ENCODE results near the gene CBARP.
A peak's percentile ranks its signal among the peaks of the same experiment; 100 is the strongest.

CBARP gene

GRCh38 chr19:1259876-1260748 is 22.3 kb upstream of the CBARP start:
- TF ChIP-seq REST (IDR thresholded peaks at IDR 0.05; ENCODE audit: insufficient read depth in 1 of 2, low read depth in 2 of 2, low read length in 2 of 2) = no peak
- TF ChIP-seq TAF1 (IDR thresholded peaks at IDR 0.05; ENCODE audit: borderline replicate concordance, insufficient read depth, low read length) = no peak; the same call in 1 of the 2 replicates
- TF ChIP-seq SIN3A (IDR thresholded peaks at IDR 0.05; ENCODE audit: borderline replicate concordance, insufficient read depth, low read length) = no peak
- no peak for TF ChIP-seq FOXP2 (optimal IDR thresholded peaks at IDR 0.05; ENCODE audit: borderline replicate concordance, extremely low read depth, extremely low read length, insufficient read depth)
- TF ChIP-seq POLR2AphosphoS5 (IDR thresholded peaks at IDR 0.05; ENCODE audit: low read depth, low read length) = no peak

- TF ChIP-seq REST (IDR thresholded peaks at IDR 0.05; ENCODE audit: insufficient read depth in 1 of 2, low read depth in 2 of 2, low read length in 2 of 2) (0 out of 4 replicates have a peak, but pooled peaks of 1 of the 2 experiments have one; percentile 26), SIN3A (IDR thresholded peaks at IDR 0.05; ENCODE audit: borderline replicate concordance, insufficient read depth, low read length) (0 out of 2 replicates have a peak, but pooled peaks have one; percentile 68), POLR2AphosphoS5 (IDR thresholded peaks at IDR 0.05; ENCODE audit: low read depth, low read length) (peak; percentile 99), FOXP2 (optimal IDR thresholded peaks at IDR 0.05; ENCODE audit: borderline replicate concordance, extremely low read depth, extremely low read length, insufficient read depth) (no peak), TAF1 (IDR thresholded peaks at IDR 0.05; ENCODE audit: borderline replicate concordance, insufficient read depth, low read length) (no peak)
These were observed 21.5 kb upstream of the CBARP start for GRCh38 chr19:1259206-1259875.

- TF ChIP-seq TAF1 (IDR thresholded peaks at IDR 0.05; ENCODE audit: borderline replicate concordance, insufficient read depth, low read length) (no peak), REST (IDR thresholded peaks at IDR 0.05; ENCODE audit: insufficient read depth in 1 of 2, low read depth in 2 of 2, low read length in 2 of 2) (no peak), FOXP2 (optimal IDR thresholded peaks at IDR 0.05; ENCODE audit: borderline replicate concordance, extremely low read depth, extremely low read length, insufficient read depth) (no peak), POLR2AphosphoS5 (IDR thresholded peaks at IDR 0.05; ENCODE audit: low read depth, low read length) (no peak), SIN3A (IDR thresholded peaks at IDR 0.05; ENCODE audit: borderline replicate concordance, insufficient read depth, low read length) (no peak)
These were observed 21.0 kb upstream of the CBARP start for GRCh38 chr19:1258707-1259205.

GRCh38 chr19:1258163-1258492 is 20.3 kb upstream of the CBARP start:
- TF ChIP-seq SIN3A (IDR thresholded peaks at IDR 0.05; ENCODE audit: borderline replicate concordance, insufficient read depth, low read length) (no peak), REST (IDR thresholded peaks at IDR 0.05; ENCODE audit: insufficient read depth in 1 of 2, low read depth in 2 of 2, low read length in 2 of 2) (no peak), TAF1 (IDR thresholded peaks at IDR 0.05; ENCODE audit: borderline replicate concordance, insufficient read depth, low read length) (no peak)

All from PFSK-1 (cell line).